ENCODE results near the gene TDRD9.

TDRD9 gene

DNA sequence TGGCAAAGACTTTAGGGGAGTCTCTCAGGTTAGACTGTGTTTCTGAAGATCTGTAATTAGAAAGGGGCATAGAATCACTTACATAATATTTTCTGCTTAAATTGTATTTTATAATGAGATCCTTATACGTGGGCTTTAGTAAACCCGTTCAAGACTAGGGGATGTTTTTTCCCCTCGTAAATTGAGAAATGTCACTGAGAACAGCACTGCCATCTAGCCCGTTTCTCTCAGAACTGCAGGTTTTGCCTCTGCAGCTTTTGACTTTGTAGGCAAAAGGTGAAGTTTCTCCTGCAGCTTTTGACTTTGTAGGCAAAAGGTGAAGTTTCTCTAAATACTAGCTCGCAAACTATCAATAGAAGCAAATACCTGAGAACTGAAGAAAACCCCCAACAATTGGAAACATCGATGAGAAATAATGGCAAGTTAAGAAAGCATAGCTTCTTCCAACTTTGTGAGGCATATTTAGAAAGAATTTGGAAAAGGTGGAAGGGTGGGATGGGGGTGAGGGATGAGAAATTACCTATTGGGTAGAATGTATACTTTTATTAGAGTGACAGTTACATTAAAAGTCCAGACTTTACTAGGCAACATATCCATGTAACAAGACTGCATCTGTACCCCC lies 147.4 kb downstream of the TDRD9 start:
- no peak for DNase-seq (ENCODE audit: low read depth)

DNA sequence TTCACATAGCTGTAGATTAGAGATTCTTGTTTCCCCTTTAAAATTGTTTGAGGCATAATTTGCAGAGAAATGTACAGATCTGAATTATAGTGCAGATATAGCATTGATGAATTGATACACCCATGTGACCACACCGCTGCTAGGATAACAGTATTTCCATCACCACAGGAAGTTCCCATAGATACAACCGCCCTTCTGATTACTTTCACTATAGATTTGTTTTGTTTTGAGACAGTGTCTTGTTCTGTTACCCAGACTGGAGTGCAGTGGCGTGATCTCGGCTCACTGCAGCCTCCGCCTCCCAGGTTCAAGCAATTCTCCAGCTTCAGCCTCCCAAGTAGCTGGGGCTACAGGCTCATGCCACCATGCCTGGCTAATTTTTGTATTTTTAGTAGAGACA lies 148.5 kb downstream of the TDRD9 start:
- no peak for DNase-seq (ENCODE audit: low read depth)

DNA sequence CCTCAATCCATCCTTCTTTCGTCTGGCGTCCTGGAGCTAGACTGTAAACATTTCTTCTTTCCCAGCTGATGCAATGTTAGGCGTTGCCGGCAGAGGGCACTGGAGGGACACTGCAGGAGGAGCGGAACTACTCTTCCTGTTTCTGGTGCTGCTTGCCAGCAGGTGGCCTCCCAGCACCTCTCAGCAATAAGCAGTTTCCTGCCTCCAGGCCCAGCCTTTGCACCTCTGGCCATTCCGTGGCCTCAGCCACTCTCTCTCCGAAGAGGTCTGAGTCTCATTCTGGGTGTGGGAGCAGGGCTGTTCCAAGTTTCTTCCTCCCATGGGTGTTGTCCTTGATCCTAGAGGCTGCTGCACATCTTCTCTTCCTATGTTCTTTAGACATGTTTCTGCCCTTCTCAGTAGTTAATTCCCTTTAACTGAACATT lies 149.8 kb downstream of the TDRD9 start:
- peak; percentile 72 for DNase-seq (ENCODE audit: low read depth)

DNA sequence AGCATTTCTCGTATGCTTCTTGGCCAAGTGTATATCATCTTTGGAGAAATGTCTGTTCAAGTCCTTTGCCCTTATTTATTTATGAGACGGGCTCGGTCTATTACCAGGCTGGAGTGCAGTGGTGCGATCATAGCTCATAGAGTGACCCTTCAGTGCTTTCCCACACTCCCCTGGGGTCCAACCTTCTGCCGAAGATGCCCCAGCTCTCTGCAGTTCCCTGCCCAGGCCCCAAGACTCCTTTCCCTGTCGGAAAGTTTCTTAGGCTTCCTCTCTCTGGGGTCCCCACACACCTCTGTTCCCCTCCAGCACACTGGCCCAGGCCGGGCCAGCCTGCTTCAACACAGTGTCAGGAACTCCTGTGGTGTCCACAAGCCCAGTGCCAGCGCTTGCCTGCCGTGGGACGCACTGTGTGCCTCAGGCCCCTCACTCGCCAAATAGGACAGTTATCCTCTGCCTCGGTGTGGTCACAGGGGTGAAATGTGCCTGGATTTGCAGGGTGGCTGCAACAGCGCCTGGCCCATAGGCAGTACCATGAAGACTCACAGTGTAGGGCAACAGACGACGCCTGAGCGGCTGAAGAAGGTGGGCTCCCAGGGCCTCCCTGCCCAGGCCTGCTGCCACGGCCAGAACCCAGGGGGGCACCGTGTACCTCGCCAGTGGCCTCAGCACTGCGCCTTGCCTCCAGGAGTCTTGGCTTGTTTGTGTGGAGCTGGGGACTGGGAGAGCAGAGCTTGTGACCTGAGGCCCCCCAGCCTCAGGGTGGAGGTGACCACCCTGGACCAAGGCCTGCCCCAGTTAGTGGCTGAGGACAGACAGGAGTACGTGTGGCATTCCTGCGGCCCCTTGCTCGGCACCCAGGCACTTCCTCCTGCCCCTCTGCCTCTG lies 152.4 kb downstream of the TDRD9 start:
- no peak for DNase-seq (ENCODE audit: low read depth)

DNA sequence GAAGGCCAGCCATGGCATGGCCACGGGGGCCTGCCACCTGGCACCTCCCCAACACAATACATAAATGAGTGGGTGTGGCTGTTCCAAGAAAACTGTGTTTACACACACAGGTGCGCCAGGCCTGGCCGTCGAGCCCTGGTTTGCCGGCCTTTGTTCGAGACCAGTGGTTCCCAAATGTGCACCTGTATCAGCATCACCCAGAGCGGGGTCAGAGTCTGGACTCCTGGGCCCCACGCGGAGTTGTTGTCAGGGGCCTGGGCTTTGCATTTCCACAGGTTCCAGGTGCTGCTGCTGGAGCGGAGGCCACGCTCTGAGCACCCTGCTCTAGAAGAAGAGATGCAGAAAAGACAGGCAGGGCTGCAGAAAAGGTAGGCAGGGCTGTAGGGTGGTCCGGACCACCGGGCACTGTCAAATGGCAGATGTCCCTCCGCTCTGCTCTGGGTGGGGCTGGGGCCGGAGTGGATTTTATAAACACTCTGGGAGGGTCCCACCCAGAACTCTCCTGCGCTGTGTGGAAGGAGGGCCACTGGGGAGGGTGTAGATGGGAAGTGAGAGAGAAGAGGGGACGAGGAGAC lies 153.1 kb downstream of the TDRD9 start:
- DNase-seq (ENCODE audit: low read depth): no peak

DNA sequence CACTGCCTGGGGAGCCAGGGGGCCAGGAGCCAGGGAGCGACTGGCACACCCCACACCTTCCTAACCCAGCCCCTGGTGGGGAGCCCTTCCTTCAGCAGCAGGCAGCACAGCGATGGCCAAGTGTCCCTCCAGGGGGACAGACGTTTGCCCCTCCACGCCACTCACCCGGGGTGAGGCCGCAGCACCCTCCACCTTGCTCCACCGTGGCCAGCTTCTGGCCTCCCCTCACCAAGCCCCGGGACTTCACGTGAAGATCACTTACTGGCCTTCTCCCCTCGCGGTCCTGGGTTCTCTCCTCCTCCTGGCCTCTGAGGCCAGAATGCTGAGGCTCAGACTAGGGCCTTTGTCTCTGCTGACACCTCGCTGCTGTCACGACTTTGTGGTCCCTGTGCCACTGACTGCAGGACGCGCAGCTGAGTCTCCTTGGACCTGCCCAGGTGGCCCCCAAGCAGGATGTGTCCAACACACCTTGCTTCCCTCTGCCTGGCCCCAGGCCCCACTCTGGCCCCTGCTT lies 153.8 kb downstream of the TDRD9 start:
- no peak for DNase-seq (ENCODE audit: low read depth)

DNA sequence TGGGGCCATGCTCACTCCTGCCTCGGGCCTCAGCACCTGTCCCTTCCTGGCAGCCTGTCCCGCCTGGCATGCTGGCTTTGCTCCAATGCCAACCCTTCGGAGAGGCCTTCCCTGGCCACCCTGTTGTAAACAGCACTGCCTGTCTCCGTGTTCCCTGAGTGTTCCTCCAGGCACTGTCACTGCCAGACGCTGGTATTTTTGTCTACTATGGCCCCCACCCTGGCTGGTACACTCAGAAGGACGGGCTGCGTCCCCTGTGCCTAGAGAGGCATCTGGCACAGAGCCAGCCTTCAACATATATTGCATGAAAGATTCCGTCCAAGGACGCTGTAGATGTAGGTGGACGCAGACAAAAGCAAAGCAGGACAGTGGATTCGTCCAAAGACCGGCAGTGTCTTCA lies 154.6 kb downstream of the TDRD9 start:
- DNase-seq (ENCODE audit: low read depth): no peak

DNA sequence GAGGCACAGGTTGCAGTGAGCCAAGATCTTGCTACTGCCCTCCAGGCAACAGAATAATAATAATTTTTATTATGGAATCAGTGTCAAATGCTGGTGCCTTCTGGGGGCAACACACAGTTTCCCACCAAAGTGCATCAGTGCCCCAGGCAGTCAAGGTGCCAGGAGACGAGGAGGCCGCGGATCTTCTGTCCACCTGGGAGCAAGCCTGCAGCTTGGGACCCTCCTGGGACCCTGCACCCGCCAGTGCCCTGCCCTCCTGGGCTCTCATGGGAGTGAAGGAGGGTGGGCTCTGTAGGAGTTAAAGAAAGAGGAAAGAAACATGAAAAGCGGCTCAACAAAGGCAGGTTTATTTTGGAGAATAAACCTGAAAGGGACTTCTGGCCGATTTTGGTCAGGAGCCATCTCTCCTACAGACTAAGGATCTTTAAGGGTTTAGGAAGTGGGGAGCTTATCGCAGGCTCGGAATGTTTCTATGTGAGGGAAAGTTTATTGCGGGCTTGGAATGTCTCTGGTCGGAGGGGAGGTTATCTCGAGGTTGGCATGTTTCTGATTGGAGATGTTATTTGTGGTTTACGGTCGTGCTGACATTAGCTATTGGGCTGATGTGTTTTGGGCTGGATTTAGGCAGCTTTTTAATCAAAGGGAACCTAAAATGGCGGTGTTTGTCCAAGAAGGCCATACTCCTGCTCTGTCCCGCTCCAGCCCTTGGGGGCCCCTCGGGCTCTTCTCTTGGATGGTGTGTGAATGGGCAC lies 156.2 kb downstream of the TDRD9 start:
- no peak for DNase-seq (ENCODE audit: low read depth)

DNA sequence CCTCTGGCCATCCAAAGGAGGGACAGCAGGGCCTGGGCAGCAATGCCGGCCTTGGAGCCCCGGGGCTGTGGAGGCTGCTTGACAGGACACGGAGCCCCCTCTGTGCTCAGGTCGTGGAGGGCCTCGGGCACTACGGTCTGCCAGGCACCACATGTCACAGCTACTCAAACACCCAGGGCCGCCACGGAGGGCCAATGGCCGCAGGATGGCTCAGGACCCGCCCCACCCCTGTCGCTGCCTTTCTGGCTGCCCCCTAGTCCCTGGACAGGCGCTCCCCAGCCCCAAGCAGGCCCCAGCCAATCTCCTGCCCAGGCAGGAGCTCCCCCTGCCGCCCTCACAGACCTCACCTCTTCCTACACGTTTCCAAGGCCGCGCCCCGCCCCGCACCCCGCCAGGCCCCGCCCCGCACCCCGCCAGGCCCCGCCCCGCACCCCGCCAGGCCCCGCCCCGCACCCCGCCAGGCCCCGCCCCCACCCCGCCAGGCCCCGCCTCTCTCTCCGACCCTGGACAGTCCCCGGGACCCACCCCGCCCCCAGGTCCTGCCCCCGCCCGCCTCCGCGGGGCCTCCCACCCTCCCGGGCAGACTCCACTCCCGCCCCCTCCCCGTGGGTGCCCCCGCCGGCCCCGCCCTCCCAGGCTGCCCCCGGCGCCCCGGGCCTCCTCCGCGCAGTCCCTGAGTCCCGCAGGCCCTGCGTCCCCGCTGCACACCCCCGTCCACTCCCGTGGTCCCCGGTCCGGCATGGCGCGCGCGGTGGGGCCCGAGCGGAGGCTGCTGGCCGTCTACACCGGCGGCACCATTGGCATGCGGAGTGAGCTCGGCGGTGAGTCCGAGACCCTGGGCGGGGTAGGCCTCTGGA lies 157.0 kb downstream of the TDRD9 start, which contains the start of gene ASPG:
TSS of gene ASPG (plus strand) at position 669 of the 857 bp plus-strand sequence. CDS start at position 740, 71 bp downstream.
- no peak for DNase-seq (ENCODE audit: low read depth)

DNA sequence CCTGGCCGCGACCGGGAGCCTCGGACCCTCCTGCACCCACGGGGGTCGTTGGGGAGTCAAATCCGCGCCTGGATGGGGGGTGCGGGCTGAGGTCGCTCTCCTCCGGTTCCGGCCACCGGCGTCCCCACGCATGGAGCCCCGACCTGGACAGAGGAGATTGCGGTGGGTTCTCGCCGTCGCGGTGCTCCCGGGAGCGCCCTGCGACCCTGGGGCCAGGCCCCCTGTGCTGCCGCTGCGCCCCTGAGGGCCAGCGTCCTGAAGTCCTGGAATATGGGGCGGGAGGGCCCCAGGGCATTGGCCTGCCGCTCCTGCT lies 157.6 kb downstream of the TDRD9 start:
- DNase-seq (ENCODE audit: low read depth): no peak

DNA sequence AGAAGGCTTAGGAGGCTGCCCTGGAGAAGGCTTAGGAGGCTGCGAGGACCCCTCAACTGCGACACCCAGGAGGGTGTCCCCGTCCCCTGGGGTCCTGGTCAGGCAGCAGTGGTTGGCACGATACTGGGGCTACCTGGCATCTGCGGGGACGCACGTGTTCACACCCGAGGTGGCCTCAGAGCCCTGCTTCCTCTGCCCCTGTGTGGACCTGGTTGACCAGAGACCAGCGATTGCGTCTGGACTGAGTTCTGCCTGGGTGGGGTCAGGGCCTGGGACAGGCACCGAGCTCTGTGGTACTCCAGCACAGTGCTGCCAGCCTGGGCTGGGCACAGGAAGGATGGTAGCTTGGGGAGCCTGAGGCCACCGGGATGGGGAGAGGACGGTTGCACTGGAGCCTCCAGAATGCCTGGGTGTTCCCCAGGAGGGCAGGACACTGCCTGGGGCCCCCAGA lies 158.0 kb downstream of the TDRD9 start:
- no peak for DNase-seq (ENCODE audit: low read depth)

DNA sequence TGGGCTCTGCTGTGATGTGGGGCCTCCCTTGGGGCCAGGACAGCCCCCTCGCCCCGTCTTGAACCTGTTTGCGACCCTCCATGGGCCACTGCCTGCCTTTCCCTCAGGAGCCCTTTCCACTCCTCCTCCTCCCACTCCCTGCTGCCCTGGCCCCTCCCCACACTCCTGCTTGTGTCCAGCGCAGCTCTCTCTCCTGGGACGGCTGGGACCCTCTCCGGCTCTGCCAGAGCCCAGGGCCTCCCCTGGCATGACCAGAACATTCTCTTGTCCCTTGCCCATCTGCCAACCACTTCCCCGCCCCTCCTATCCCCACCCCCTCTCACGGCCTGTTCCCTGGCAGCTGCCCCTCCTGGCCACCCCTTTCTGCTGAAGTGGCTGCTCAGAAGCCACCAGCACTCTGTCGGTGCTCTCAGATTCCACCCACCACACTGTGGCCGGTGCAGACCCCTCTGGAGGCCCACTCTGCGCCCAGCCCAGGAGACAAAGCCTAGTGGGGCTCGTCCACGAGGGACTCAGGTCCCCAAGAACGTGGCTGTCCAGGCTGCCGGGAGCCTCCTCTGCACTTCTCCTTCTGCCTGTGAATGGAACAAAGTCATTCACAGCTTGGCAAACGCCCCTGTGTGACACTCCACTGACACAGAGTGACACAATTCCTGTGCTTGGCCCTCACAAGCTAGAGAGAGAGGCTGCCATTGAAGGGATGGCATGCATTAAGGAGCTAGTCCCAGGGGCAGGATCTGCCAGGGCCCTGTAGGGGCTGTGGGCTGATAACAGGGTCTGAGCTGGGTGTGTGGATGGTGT lies 158.6 kb downstream of the TDRD9 start:
- DNase-seq (ENCODE audit: low read depth): no peak

DNA sequence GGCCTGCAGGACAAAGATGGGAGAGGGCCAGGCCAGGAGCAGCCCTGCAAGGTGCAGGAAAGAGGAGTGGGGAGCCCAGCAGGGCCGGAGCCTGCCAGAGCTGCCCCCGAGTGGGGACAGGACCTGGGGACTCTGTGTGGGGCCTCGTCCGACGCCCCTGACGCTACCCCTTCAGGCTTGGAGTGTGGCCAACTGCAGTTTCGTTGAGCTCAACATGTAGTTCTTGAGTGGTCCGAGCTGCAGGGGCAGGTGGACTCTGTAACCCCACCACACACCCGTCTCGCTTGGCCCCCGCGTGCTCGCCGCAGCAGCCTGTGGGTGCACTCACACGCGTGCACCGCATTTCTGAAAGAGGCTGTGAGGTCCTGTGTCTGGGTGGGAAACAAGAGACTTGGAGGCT lies 159.2 kb downstream of the TDRD9 start:
- no peak for DNase-seq (ENCODE audit: low read depth)

DNA sequence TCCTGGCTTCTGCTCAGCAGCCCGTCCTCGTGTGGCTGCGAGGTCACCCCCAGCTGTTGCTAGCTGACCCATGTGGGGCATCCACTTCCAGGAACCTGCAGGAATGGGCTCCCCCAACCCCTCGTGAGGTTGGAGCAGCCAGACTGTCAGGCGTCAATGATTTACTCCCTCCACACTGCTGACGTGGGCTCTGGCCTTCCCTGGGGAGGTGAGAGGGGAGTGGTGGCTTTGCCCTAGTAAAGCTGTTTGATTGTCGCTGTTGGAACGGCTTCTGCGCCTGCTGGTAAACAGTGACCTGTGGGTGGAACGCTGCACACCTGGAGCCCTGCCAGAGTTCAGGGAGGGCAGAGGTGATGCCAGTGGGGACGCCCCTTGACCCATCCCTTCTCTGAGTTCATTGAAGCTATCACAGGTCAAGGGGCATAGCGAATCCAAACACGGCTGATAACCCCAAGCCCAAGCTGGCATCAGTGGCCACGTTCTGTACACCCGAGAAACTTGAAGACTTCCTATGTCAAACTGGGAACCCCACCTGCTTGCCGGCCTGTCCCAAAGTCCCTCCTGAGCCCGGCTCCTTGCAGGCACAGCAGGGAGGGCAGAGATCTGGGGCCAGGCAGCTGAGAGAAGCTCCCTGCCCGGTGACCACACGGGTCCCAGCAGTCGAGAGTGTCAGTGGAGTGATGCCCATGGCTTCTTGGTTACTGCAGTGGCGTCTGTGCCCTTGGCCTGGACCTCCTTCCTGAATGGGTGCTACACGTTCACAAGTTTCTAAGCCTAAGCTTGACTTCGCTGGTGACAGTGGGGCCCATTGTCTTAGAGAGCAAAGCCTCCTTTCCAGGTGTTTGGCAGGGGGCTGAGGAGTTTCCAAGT lies 160.0 kb downstream of the TDRD9 start:
- no peak for DNase-seq (ENCODE audit: low read depth)

DNA sequence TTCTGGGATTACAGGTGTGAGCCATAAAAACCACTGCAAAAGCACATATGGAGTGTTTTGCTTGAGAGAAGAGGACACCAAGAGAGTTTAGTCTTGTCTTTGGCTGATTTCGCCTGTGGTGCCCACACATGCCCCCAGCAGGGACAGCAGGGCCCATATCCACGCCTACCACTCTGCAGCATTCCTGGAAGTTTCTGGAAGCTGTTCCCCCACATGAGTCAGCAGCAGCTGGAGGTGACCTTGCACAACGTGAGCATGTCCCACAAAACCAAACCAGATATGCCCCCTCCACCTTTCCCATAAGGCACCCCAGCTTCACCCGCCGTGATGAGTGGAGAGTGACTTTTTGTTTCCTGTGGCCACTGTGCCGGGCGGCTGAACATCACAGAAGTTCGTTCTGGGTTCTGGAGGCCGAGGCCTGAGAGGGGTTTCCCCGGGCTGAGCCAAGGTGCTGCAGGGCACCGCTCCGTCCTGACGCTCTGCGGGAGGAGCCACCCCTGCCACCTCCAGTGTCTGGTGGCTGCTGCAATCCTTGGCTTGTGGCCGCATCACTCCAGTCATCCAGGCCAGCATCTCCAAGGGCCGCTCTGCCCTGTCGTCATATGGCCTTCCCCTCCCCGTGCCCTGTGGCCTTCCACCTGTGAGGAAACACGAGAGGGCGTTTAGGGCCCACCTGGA lies 162.0 kb downstream of the TDRD9 start:
- no peak for DNase-seq (ENCODE audit: low read depth)

DNA sequence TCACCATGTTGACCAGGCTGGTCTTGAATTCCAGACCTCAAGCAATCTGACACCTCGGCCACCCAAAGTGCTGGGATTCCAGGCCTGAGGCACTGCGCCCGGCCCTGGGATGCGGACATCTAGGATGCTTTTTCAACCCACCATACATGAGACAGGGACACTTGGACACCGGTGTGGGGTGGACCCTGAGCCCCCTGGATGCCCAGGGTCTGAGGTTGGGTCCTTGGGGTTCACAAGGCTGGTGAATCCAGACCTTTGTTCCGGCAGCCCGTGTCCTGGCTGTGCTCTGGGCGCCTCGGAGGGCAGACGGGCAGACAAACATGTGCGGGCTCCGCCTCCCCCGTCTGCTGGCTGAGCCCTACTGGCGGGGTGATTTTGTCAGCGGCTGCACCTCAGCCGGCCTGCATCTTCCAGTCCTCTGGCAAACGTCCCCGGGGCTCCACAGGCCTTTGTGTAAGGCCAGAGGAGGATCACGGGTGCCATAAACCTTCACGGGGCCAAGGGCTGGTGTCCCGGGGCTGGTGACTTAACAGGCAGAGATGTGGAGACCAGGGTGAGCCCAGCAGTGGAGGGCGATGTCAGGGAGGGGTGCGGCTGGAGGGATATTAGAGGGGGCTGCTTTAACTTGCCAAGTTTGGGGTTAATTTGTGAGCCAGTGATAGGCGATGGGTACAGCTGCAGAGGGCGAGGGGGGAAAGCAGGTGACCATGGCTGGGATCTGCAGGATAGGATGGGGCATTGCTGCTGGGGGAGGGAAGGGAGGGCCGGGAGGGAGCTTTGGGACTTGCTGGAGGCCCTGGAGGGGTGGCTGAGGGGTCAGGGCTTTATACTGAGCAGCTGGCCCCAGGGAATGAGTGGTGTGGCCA lies 163.0 kb downstream of the TDRD9 start:
- DNase-seq (ENCODE audit: low read depth): no peak

DNA sequence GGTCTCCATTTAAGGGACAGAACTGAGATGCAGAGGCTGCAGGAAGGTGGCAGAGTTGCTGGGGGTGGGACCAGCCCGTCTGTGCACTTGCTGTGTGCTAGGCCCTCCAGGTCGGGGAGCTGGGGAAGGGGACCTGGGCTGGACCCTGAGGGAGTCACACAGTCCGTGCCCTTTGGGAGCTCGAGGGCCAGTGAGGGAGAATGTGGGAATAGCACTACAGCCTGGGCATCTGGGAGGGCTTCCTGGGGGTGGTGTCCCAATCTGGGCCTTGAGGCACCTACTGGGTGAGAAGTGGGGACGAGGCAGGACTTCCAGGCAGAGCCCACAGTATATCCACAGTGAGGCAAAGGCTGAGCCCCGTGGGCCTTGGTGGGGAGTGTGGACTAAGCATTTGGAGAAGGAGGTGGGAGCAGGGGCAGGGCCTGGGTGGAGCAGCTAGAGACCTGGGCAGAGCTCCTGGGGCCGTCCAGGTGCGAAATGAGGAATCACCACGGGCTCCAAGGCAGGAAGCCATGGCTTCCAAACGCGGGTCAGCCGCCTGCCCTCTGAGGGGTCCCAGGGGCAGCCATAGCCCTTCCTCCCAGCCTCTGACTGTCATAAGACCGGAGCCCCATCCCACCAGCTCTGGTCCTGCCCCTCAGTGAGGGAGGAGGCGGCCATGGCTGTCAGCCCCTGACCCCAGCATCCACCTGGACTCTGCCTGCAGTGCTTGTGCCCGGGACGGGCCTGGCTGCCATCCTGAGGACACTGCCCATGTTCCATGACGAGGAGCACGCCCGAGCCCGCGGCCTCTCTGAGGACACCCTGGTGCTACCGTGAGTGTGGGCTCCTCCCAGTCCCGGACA lies 163.9 kb downstream of the TDRD9 start:
- DNase-seq (ENCODE audit: low read depth): no peak

Measured in activated T-helper 9 cell treated with anti-CD3 and anti-CD28 coated beads, Interleukin-2, amount 50 U/mL, for 16 hours (primary cell).